Right lobe of liver (tissue), 6 donors: Measurements from ENCODE around the gene PEMT. TPM values are rescaled to one million over a fixed set of nuclear protein-coding genes. Genes with fewer than 3 reads are reported as not detected.

Source experiments
- ATAC-seq, 4 donors: fragments of 200-7000 bp; cut with Tn5 transposase; one replicate each; pipeline ENCODE4 v1.9.1; 2020; ENCODE audit warnings: mild to moderate bottlenecking in 4 of 4, moderate library complexity in 4 of 4
- DNase-seq, 3 donors: peaks; one replicate each; pipeline ENCODE4 v3.0.0-alpha.2; 2020
- H3K27ac ChIP-seq, 3 donors: fragments of 200-600 bp; one replicate each; pipeline ENCODE4 v1.8.0; 2022
- H3K27me3 ChIP-seq, 2 donors: fragments of 200-600 bp; one replicate each; pipeline ENCODE4 v1.8.0; 2022
- H3K36me3 ChIP-seq, 4 donors: fragments of 200-600 bp; sonication (generic) in 1 of 4; one replicate each; pipeline versions ENCODE4 v1.5.1 to v1.8.0; 2017 to 2022; ENCODE audit warnings: control low read depth in 1 of 4
- H3K4me1 ChIP-seq, 4 donors: fragments of 200-600 bp; sonication (generic) in 1 of 4; one replicate each; pipeline versions ENCODE4 v1.5.1 to v1.8.0; 2017 to 2022; ENCODE audit warnings: control low read depth in 1 of 4
- H3K4me3 ChIP-seq, 3 donors: fragments of 200-600 bp; one replicate each; pipeline ENCODE4 v1.8.0; 2022
- H3K9me3 ChIP-seq, 4 donors: fragments of 200-600 bp; sonication (generic) in 1 of 4; one replicate each; pipeline versions ENCODE4 v1.5.1 to v1.8.0; 2017 to 2022; ENCODE audit warnings: control low read depth in 1 of 4
- CTCF ChIP-seq, 4 donors: fragments of 200-600 bp in 3 of 4; fragments of 450-650 bp in 1 of 4; IDR thresholded peaks; one replicate each; pipeline versions ENCODE4 v1.5.1 to v1.8.0; 2016 to 2022; ENCODE audit warnings: antibody characterized with exemption in 4 of 4, mild to moderate bottlenecking in 2 of 4
- POLR2A ChIP-seq: fragments of 450-650 bp; IDR thresholded peaks from one replicate; pipeline ENCODE4 v1.6.1; 2017; ENCODE audit warnings: antibody characterized with exemption, mild to moderate bottlenecking
- WGBS: methylation state at CpG from one replicate; pipeline ENCODE4 v1.1.6; 2018; ENCODE audit warnings: low coverage, low lambda C conversion rate; ENCODE audit not compliant: insufficient coverage; ENCODE audit errors: missing lambda C conversion rate; 5-methylcytosine and 5-hydroxymethylcytosine counted together
- intact Hi-C, 2 donors: fragments of 100-400 bp; cut with DNase I; formaldehyde crosslinking; loops; one replicate each; pipeline versions ENCODE4 v1.11.2 to v1.14.1; 2022
- total RNA-seq, 6 experiments: library from RNA; depleted of rRNA in 2 of 6; stranded (reverse); fragments of >200 nt in 2 of 6; fragmentation: NEBNext Ultra II Directional in 3 of 6; extraction: Animal tissue kit (Norgen Biotek cat#: 25700) in 3 of 6; gene quantifications; one replicate each; pipeline versions ENCODE4 v1.1.0 to v1.2.4, GENCODE V29; 2016 to 2023
- donor health status: DM: no; HTN: yes; CAD: no.
- donor health status: DM: no; HTN: no; CAD: no.
- donor health status: DM: no; HTN: no; CAD: no.
- donor health status: DM: no; HTN: yes; CAD: no.
- donor health status: DM: no; HTN: yes; CAD: no.

PEMT gene
- total RNA-seq, 6 experiments from 2014 or later: 92.4 to 184 (median 170) TPM

DNA sequence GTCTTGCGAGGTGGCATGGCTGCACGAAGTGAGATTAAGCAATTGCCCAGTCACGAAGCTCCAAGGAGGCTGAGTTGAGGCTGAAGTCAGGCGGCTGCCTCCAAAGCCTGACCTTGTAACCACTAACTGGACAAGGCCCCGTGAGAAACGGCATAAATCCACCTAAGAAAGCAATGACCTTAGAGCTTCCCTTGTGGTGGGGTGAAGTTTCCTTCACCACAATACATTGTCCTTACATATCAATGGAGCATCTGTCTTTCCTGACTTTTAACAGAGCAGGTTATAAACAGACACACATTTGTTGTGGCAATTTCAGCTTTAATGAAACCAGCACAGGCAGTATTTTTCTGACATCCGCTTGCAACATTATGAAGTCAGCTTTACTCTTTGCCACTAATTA lies 117.2 kb downstream of the PEMT start:
- no peaks in the 10 kb centered on the region for H3K27me3 ChIP-seq
- no peak for TF ChIP-seq POLR2A

DNA sequence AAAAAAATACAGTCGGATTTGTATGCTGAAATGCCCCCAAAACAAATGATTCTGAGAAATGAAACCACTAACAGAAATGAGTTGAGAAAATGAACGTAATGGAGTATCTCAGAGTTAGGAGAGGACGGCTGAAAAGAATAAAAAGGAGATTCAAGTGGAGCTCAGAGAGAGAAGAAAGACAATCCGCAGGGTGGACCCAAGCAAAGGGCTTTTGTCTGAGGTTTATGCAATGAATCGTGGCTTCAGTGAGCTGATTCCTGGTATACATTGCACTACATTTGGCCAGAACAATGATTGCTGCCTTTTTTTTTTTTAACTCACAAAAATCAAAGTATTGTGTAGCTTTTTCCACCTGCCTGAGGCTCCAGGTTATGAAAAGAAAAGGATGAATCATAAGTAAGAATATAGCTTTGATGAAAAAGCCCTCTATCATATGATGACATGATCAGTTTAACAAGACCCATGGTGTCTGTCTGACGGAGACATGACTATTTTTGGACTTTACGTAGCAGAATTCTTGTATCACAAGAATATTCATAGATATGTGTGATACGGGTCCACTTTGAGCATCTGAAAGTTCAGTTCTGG lies 119.1 kb downstream of the PEMT start:
- no peak overlapping the region for H3K27ac ChIP-seq
- DNase-seq: no peak
- H3K27me3 ChIP-seq: no peaks in the 10 kb centered on the region
- TF ChIP-seq POLR2A (no peak), CTCF (IDR thresholded peaks at IDR 0.05) (no peak)
- intact Hi-C loops: no loop called here
- no peaks in the 10 kb centered on the region for H3K36me3 ChIP-seq
- peaks cover 0 to under 1% (median 0%) of the 10 kb centered on the region in 4 donors for H3K4me1 ChIP-seq
- no peaks in the 10 kb centered on the region for H3K9me3 ChIP-seq
- no peak for ATAC-seq
- no peak overlapping the region for H3K4me3 ChIP-seq
- WGBS: 49% methylated on average over 8 of the region's 8 CpGs

More for the DNA sequence above, 117.2 kb downstream of the PEMT start:
- no peak for DNase-seq
- no peak overlapping the region for H3K4me3 ChIP-seq
- intact Hi-C loops: no loop called here
- H3K4me1 ChIP-seq: peaks cover 0 to 15% (median 6%) of the 10 kb centered on the region in 4 donors
- WGBS: 75% methylated on average over 5 of the region's 7 CpGs
- no peak for ATAC-seq
- H3K9me3 ChIP-seq: no peaks in the 10 kb centered on the region
- no peaks in the 10 kb centered on the region for H3K36me3 ChIP-seq
- H3K27ac ChIP-seq: no peak overlapping the region

DNA sequence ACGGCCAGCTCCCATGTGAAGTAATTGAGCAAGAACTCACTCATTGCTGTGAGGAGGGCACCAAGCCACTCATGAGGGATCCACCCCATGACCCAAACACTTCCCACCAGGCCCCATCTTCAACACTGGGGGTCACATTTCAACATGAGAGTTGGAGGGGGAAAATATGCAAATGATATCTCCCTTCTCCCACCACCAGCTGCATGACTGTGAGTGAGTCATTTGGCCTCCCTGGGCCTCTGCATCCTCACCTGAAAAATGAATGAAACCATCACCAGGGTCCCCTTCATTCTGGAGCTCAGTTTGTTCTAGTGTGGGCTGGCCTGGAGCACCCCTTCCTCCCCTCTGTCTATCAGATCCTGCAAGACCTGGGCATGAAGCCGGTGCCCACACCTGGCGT lies 121.5 kb downstream of the PEMT start:
- WGBS: 63% methylated on average over 1 of the region's 3 CpGs

GRCh38 chr17:17469358-17469757 lies 122.2 kb downstream of the PEMT start:
- TF ChIP-seq POLR2A: no peak
- no peak for TF ChIP-seq CTCF (IDR thresholded peaks at IDR 0.05)
- no peak for DNase-seq
- H3K27me3 ChIP-seq: no peaks in the 10 kb centered on the region
- H3K9me3 ChIP-seq: no peaks in the 10 kb centered on the region
- intact Hi-C loops: no loop called here
- WGBS: 95% methylated on average over 4 of the region's 4 CpGs
- H3K27ac ChIP-seq: no peak overlapping the region
- H3K4me3 ChIP-seq: no peak overlapping the region
- no peaks in the 10 kb centered on the region for H3K4me1 ChIP-seq
- H3K36me3 ChIP-seq: no peaks in the 10 kb centered on the region
- no peak for ATAC-seq

More for the DNA sequence above, 121.5 kb downstream of the PEMT start:
- Histone ChIP-seq H3K27ac (no peak overlapping the region), H3K4me3 (no peak overlapping the region), H3K4me1 (no peaks in the 10 kb centered on the region), H3K27me3 (no peaks in the 10 kb centered on the region), H3K9me3 (no peaks in the 10 kb centered on the region), H3K36me3 (no peaks in the 10 kb centered on the region)
- no peak for DNase-seq
- intact Hi-C loops: no loop called here
- no peak for ATAC-seq
- TF ChIP-seq CTCF (IDR thresholded peaks at IDR 0.05): no peak
- no peak for TF ChIP-seq POLR2A

GRCh38 chr17:17468217-17469010 lies 123.1 kb downstream of the PEMT start:
- H3K4me3 ChIP-seq: no peak overlapping the region
- intact Hi-C loops: no loop called here
- H3K27me3 ChIP-seq: no peaks in the 10 kb centered on the region
- H3K27ac ChIP-seq: no peak overlapping the region
- no peaks in the 10 kb centered on the region for H3K4me1 ChIP-seq
- H3K9me3 ChIP-seq: no peaks in the 10 kb centered on the region
- DNase-seq: no peak
- no peaks in the 10 kb centered on the region for H3K36me3 ChIP-seq
- TF ChIP-seq CTCF (IDR thresholded peaks at IDR 0.05) (no peak), POLR2A (no peak)
- peak; percentile 51 to 86 (median 64) for ATAC-seq
- WGBS: 37% methylated on average over 3 of the region's 5 CpGs
